Osteoblast (primary cell): ENCODE measurements around the gene ITPRIP. TPM values are rescaled to one million over a fixed set of nuclear protein-coding genes. Genes with fewer than 3 reads are reported as not detected.

ENCODE experiments used
- DNase-seq: peaks from one replicate; pipeline ENCODE4 v3.0.0; 2011; ENCODE audit warnings: low spot score, mixed read lengths; ENCODE audit not compliant: insufficient read length; ENCODE audit errors: missing footprints
- H2AFZ ChIP-seq: 2 replicates; pipeline ENCODE4 v1.6.0; 2011; ENCODE audit warnings: mild to moderate bottlenecking, low read length
- H3K27ac ChIP-seq: 2 replicates; pipeline ENCODE4 v1.5.1; 2011; ENCODE audit warnings: mild to moderate bottlenecking, low read depth, low read length, moderate library complexity
- H3K27me3 ChIP-seq: 2 replicates; pipeline ENCODE4 v1.6.0; 2012; ENCODE audit warnings: mild to moderate bottlenecking, control low read depth, inconsistent platforms, low read length, moderate library complexity; ENCODE audit not compliant: insufficient read depth
- H3K36me3 ChIP-seq: 2 replicates; pipeline ENCODE4 v1.5.1; 2011; ENCODE audit warnings: mild to moderate bottlenecking, low read length, control low read depth, moderate library complexity; ENCODE audit not compliant: insufficient read depth
- H3K4me1 ChIP-seq: 2 replicates; pipeline ENCODE4 v1.5.1; 2011; ENCODE audit warnings: mild to moderate bottlenecking, low read length, control low read depth, moderate library complexity; ENCODE audit not compliant: insufficient read depth
- H3K4me2 ChIP-seq: 2 replicates; pipeline ENCODE4 v1.6.0; 2011; ENCODE audit warnings: mild to moderate bottlenecking, low read length; ENCODE audit not compliant: insufficient read depth
- H3K4me3 ChIP-seq: fragments of 200-600 bp; sonication (generic); 3 replicates; pipeline ENCODE4 v1.5.1; 2012; ENCODE audit warnings: mild to moderate bottlenecking, low read length, inconsistent platforms; ENCODE audit not compliant: insufficient read depth
- H3K79me2 ChIP-seq: 2 replicates; pipeline ENCODE4 v1.6.0; 2012; ENCODE audit warnings: mild to moderate bottlenecking, low read length, control low read depth, inconsistent platforms; ENCODE audit not compliant: insufficient read depth
- H3K9me3 ChIP-seq: 2 replicates; pipeline ENCODE4 v1.5.1; 2011; ENCODE audit warnings: low read depth, low read length, control low read depth
- H4K20me1 ChIP-seq: 2 replicates; pipeline ENCODE4 v1.6.0; 2012; ENCODE audit warnings: mild to moderate bottlenecking, low read length, control low read depth; ENCODE audit not compliant: insufficient read depth
- CTCF ChIP-seq: IDR thresholded peaks from 2 replicates; pipeline ENCODE4 v1.5.1; 2011; ENCODE audit warnings: mild to moderate bottlenecking, low read depth, low read length, moderate library complexity; ENCODE audit errors: extremely low read depth
- total RNA-seq: library from RNA; depleted of rRNA; stranded (reverse); fragments of >200 nt; gene quantifications from 2 replicates; pipeline ENCODE4 v1.2.3, GENCODE V29; 2012

ITPRIP gene
- total RNA-seq, 1 donor: 14.8 TPM

- Histone ChIP-seq H2AFZ (no peak overlapping the region), H3K79me2 (peaks cover 65% of the 10 kb centered on the region)
- no peak for TF ChIP-seq CTCF
These were observed 27.0 kb downstream of the ITPRIP start for GRCh38 chr10:104311184-104311720.

GRCh38 chr10:104309980-104310978 lies 28.0 kb downstream of the ITPRIP start:
- H3K4me3 ChIP-seq: peak overlapping the region; percentile 2
- H3K9me3 ChIP-seq: no peaks in the 10 kb centered on the region
- H3K36me3 ChIP-seq: peaks cover 50% of the 10 kb centered on the region
- peak; percentile 98 for DNase-seq
- no peaks in the 10 kb centered on the region for H4K20me1 ChIP-seq
- no peak for TF ChIP-seq CTCF
- H3K27ac ChIP-seq: peak overlapping the region; percentile 91
- H3K27me3 ChIP-seq: no peaks in the 10 kb centered on the region
- H3K4me2 ChIP-seq: peak overlapping the region; percentile 59
- peaks cover 43% of the 10 kb centered on the region for H3K4me1 ChIP-seq
- peaks cover 55% of the 10 kb centered on the region for H3K79me2 ChIP-seq
- H2AFZ ChIP-seq: no peak overlapping the region

More at GRCh38 chr10:104311184-104311720, 27.0 kb downstream of the ITPRIP start:
- peaks cover 60% of the 10 kb centered on the region for H3K36me3 ChIP-seq
- no peak overlapping the region for H3K4me2 ChIP-seq
- H3K4me3 ChIP-seq: no peak overlapping the region
- H4K20me1 ChIP-seq: peaks cover 6% of the 10 kb centered on the region
- no peaks in the 10 kb centered on the region for H3K27me3 ChIP-seq
- peaks cover 39% of the 10 kb centered on the region for H3K4me1 ChIP-seq
- no peaks in the 10 kb centered on the region for H3K9me3 ChIP-seq
- DNase-seq: no peak
- H3K27ac ChIP-seq: peak overlapping the region; percentile 91

GRCh38 chr10:104308439-104308903 lies 29.8 kb downstream of the ITPRIP start:
- H3K36me3 ChIP-seq: peaks cover 32% of the 10 kb centered on the region
- H3K4me2 ChIP-seq: no peak overlapping the region
- H2AFZ ChIP-seq: no peak overlapping the region
- no peak for DNase-seq
- H3K9me3 ChIP-seq: no peaks in the 10 kb centered on the region
- H3K27ac ChIP-seq: peak overlapping the region; percentile 62
- H3K4me3 ChIP-seq: no peak overlapping the region
- no peaks in the 10 kb centered on the region for H4K20me1 ChIP-seq
- H3K79me2 ChIP-seq: peaks cover 37% of the 10 kb centered on the region
- H3K27me3 ChIP-seq: no peaks in the 10 kb centered on the region
- no peak for TF ChIP-seq CTCF
- peaks cover 43% of the 10 kb centered on the region for H3K4me1 ChIP-seq
